ENCODE data around the gene RNF224.

The RNF224 gene

GRCh38 chr9:137192859-137193258 lies 34.4 kb upstream of the RNF224 start:
- DNase-seq, result no peak

- no peak for DNase-seq
Measured at GRCh38 chr9:137193771-137194170, 33.5 kb upstream of the RNF224 start.

GRCh38 chr9:137194388-137194787 lies 32.9 kb upstream of the RNF224 start:
- no peak for DNase-seq

- no peak for DNase-seq
Measured at GRCh38 chr9:137194909-137195308, 32.4 kb upstream of the RNF224 start.

GRCh38 chr9:137195525-137196220 lies 31.6 kb upstream of the RNF224 start:
- DNase-seq, result no peak

- no peak for DNase-seq
Measured at GRCh38 chr9:137198051-137198901, 29.0 kb upstream of the RNF224 start.

GRCh38 chr9:137198902-137199283 lies 28.4 kb upstream of the RNF224 start:
- no peak for DNase-seq

- no peak for DNase-seq
Measured at GRCh38 chr9:137199411-137200121, 27.7 kb upstream of the RNF224 start.

- peak; percentile 99 for DNase-seq
Measured at GRCh38 chr9:137200311-137201204, 26.7 kb upstream of the RNF224 start, which contains the start of gene TPRN. Gene TPRN, minus strand, starts transcription at chr9:137200741. Its CDS starts 30 bp downstream, at chr9:137200711.

- DNase-seq, result no peak
Measured at GRCh38 chr9:137201205-137201868, 26.0 kb upstream of the RNF224 start.

- DNase-seq, result no peak
Measured at GRCh38 chr9:137202966-137203365, 24.3 kb upstream of the RNF224 start.

- no peak for DNase-seq
Measured at GRCh38 chr9:137204731-137205125, 22.6 kb upstream of the RNF224 start.

GRCh38 chr9:137205126-137206069 lies 21.9 kb upstream of the RNF224 start, which contains the start of the genes NDOR1 and TMEM203:
Gene NDOR1, plus strand, starts transcription at chr9:137205700. Its CDS starts 78 bp downstream, at chr9:137205778.
Gene TMEM203, minus strand, starts transcription at chr9:137205648. Its CDS starts 234 bp downstream, at chr9:137205414.
- peak; percentile 95 to 96 for DNase-seq

GRCh38 chr9:137206602-137207001 lies 20.7 kb upstream of the RNF224 start:
- DNase-seq, result no peak

- no peak for DNase-seq
Measured at GRCh38 chr9:137211532-137211931, 15.8 kb upstream of the RNF224 start.

GRCh38 chr9:137212520-137212919 lies 14.8 kb upstream of the RNF224 start:
- no peak for DNase-seq

- no peak for DNase-seq
Measured at GRCh38 chr9:137213160-137214060, 13.9 kb upstream of the RNF224 start.

- DNase-seq, result no peak
Measured at GRCh38 chr9:137214620-137215019, 12.7 kb upstream of the RNF224 start.

Data from activated CD4-positive, alpha-beta T cell treated with anti-CD3 and anti-CD28 coated beads, Interleukin-2, amount 50 U/mL, for 48 hours (primary cell).